HCT116 (cell line): ENCODE measurements around the gene GRIFIN. TPM values are rescaled to one million over a fixed set of nuclear protein-coding genes. Genes with fewer than 3 reads are reported as not detected.

Source experiments
- ATAC-seq: fragments of 200-7000 bp; cut with Tn5 transposase; 2 replicates; pipeline ENCODE4 v1.9.1; 2020; ENCODE audit warnings: mild to moderate bottlenecking, moderate library complexity
- BruUV-seq: library from RNA; stranded (reverse); fragments of 400-500 nt; replicated peaks from 2 replicates; lab custom pipeline; 2021; lab: Mats Ljungman, UMichigan
- CTCF ChIA-PET: fragments of 300-600 bp; sonication (Branson Sonifier 250); formaldehyde crosslinking; loops from one replicate; lab custom pipeline; 2021; ENCODE audit warnings: antibody characterized with exemption; lab: Charles Lee
- POLR2A ChIA-PET: fragments of 300-600, 350-600 bp; sonication (Branson Sonifier 250); formaldehyde crosslinking; loops from one replicate; lab custom pipeline; 2021; ENCODE audit warnings: antibody characterized with exemption; lab: Charles Lee
- RAD21 ChIA-PET, 2 experiments: fragments of 300-600 bp; sonication (Branson Sonifier 250); formaldehyde crosslinking; loops; one replicate each; lab custom pipeline; 2023; ENCODE audit warnings: low total read pairs in 2 of 2; ENCODE audit not compliant: uncharacterized antibody in 2 of 2, unreplicated experiment in 2 of 2, low non-redundant PET in 1 of 2; lab: Charles Lee
- DNase-seq: peaks from one replicate; pipeline ENCODE4 v3.0.0-alpha.2; 2010; ENCODE audit warnings: low read depth, low spot score
- H2AFZ ChIP-seq: fragments of 200-600 bp; shearing (Covaris generic), sonication (generic); 2 replicates; pipeline ENCODE4 v1.6.1; 2017; ENCODE audit warnings: low read depth, mixed run types, mixed read lengths, antibody characterized with exemption, low read length; ENCODE audit not compliant: poor library complexity, severe bottlenecking
- H3K27ac ChIP-seq: 2 replicates; pipeline ENCODE4 v1.5.1; 2012; ENCODE audit warnings: low read depth, low read length
- H3K27me3 ChIP-seq: fragments of 200-600 bp; sonication (generic); 2 replicates; pipeline ENCODE4 v1.6.1; 2016; ENCODE audit warnings: mixed run types, low read length, mixed read lengths; ENCODE audit not compliant: insufficient read depth
- H3K36me3 ChIP-seq, 2 experiments: fragments of 200-500 bp in 1 of 2; fragments of 200-600 bp in 1 of 2; sonication (Bioruptor generic) in 1 of 2; sonication (generic) in 1 of 2; 2 replicates each; pipeline versions ENCODE4 v1.5.1 to v1.6.1; 2014 to 2016; ENCODE audit warnings: low read length in 2 of 2, inconsistent platforms in 1 of 2, mixed read lengths in 1 of 2, mixed run types in 1 of 2; ENCODE audit not compliant: insufficient read depth in 2 of 2, control insufficient read depth in 1 of 2
- H3K4me1 ChIP-seq, 2 experiments: fragments of 200-600 bp in 1 of 2; sonication (generic) in 1 of 2; 2 replicates each; pipeline versions ENCODE4 v1.5.1 to v1.6.1; 2012 to 2017; ENCODE audit warnings: low read length in 2 of 2, inconsistent platforms in 1 of 2, mild to moderate bottlenecking in 1 of 2, mixed read lengths in 1 of 2, mixed run types in 1 of 2, moderate library complexity in 1 of 2; ENCODE audit not compliant: insufficient read depth in 2 of 2, control insufficient read depth in 1 of 2
- H3K4me2 ChIP-seq: fragments of 200-600 bp; sonication (generic); 2 replicates; pipeline ENCODE4 v1.6.1; 2017; ENCODE audit warnings: mixed run types, low read length, mixed read lengths
- H3K4me3 ChIP-seq, 2 experiments: fragments of 200-600 bp in 1 of 2; sonication (generic) in 1 of 2; replicated peaks in 1 of 2; 2 replicates each; pipeline ENCODE4 v1.5.1; 2011 to 2016; ENCODE audit warnings: low read length in 2 of 2, control low read depth in 1 of 2, low read depth in 1 of 2, mild to moderate bottlenecking in 1 of 2, mixed read lengths in 1 of 2, mixed run types in 1 of 2
- H3K79me2 ChIP-seq: fragments of 200-600 bp; sonication (generic); 2 replicates; pipeline ENCODE4 v1.6.1; 2017; ENCODE audit warnings: mild to moderate bottlenecking, mixed run types, low read length, moderate library complexity, mixed read lengths; ENCODE audit not compliant: insufficient read depth
- H3K9ac ChIP-seq: fragments of 200-600 bp; sonication (generic); 2 replicates; pipeline ENCODE4 v1.6.1; 2016; ENCODE audit warnings: low read length, mixed read lengths
- H3K9me2 ChIP-seq: fragments of 200-600 bp; sonication (generic), shearing (Covaris generic); 2 replicates; pipeline ENCODE4 v1.6.1; 2017; ENCODE audit warnings: mixed run types, mild to moderate bottlenecking, moderate library complexity; ENCODE audit not compliant: insufficient read depth
- H3K9me3 ChIP-seq, 2 experiments: fragments of 200-500 bp in 1 of 2; fragments of 200-600 bp in 1 of 2; sonication (Bioruptor generic) in 1 of 2; sonication (generic) in 1 of 2; 2 replicates each; pipeline ENCODE4 v1.6.1; 2014 to 2017; ENCODE audit warnings: low read length in 2 of 2, mixed read lengths in 2 of 2, inconsistent platforms in 1 of 2, low read depth in 1 of 2, mild to moderate bottlenecking in 1 of 2, mixed run types in 1 of 2, moderate library complexity in 1 of 2; ENCODE audit not compliant: control insufficient read depth in 1 of 2, insufficient read depth in 1 of 2
- H4K20me1 ChIP-seq: fragments of 200-600 bp; sonication (generic), shearing (Covaris generic); 2 replicates; pipeline ENCODE4 v1.6.1; 2017; ENCODE audit warnings: mixed run types, mild to moderate bottlenecking, moderate library complexity; ENCODE audit not compliant: insufficient read depth
- CBX3 ChIP-seq: IDR thresholded peaks from 2 replicates; pipeline ENCODE4 v1.6.1; 2012; ENCODE audit warnings: low read depth
- CEBPB ChIP-seq: IDR thresholded peaks from 2 replicates; pipeline ENCODE4 v1.6.1; 2012; ENCODE audit warnings: low read depth
- EGR1 ChIP-seq: IDR thresholded peaks from 2 replicates; pipeline ENCODE4 v1.6.1; 2012; ENCODE audit warnings: low read depth
- ELF1 ChIP-seq: IDR thresholded peaks from 2 replicates; pipeline ENCODE4 v1.6.1; 2012; ENCODE audit warnings: low read depth, borderline replicate concordance
- EZH2 ChIP-seq: fragments of 200-600 bp; sonication (generic); IDR thresholded peaks from 2 replicates; pipeline ENCODE4 v1.6.1; 2017; ENCODE audit warnings: antibody characterized with exemption, mixed run types
- EZH2phosphoT487 ChIP-seq: fragments of 200-600 bp; IDR thresholded peaks from 2 replicates; pipeline ENCODE4 v1.6.1; 2018; ENCODE audit warnings: antibody characterized with exemption, borderline replicate concordance
- FOSL1 ChIP-seq: IDR thresholded peaks from 2 replicates; pipeline ENCODE4 v1.6.1; 2012; ENCODE audit warnings: low read depth
- JUND ChIP-seq: IDR thresholded peaks from 2 replicates; pipeline ENCODE4 v1.6.1; 2012
- POLR2A ChIP-seq: IDR thresholded peaks from 2 replicates; pipeline ENCODE4 v1.7.0; 2011; ENCODE audit warnings: borderline replicate concordance; ENCODE audit not compliant: insufficient read depth, insufficient read length; ENCODE audit errors: extremely low read depth
- POLR2AphosphoS5 ChIP-seq: IDR thresholded peaks from 2 replicates; pipeline ENCODE4 v1.6.1; 2011; ENCODE audit warnings: mild to moderate bottlenecking, low read depth, low read length, moderate library complexity
- RAD21 ChIP-seq: IDR thresholded peaks from 2 replicates; pipeline ENCODE4 v1.6.1; 2012; ENCODE audit warnings: low read depth, mild to moderate bottlenecking
- SIN3A ChIP-seq: IDR thresholded peaks from 2 replicates; pipeline ENCODE4 v1.6.1; 2012; ENCODE audit warnings: low read depth
- SP1 ChIP-seq: IDR thresholded peaks from 2 replicates; pipeline ENCODE4 v1.6.1; 2012; ENCODE audit warnings: low read depth
- SRF ChIP-seq: IDR thresholded peaks from 2 replicates; pipeline ENCODE4 v1.6.1; 2012; ENCODE audit warnings: low read depth
- ZNF274 ChIP-seq: fragments of 200-500 bp; sonication (Bioruptor generic); IDR thresholded peaks from 2 replicates; pipeline ENCODE4 v1.6.1; 2014; ENCODE audit warnings: mild to moderate bottlenecking, low read depth, low read length, inconsistent platforms
- intact Hi-C: fragments of 100-400 bp; cut with micrococcal nuclease; formaldehyde crosslinking; loops from 2 replicates; pipeline ENCODE4 v1.10.0; 2022
- total RNA-seq: library from RNA; stranded (reverse); gene quantifications from one replicate; pipeline ENCODE4 v1.2.1, GENCODE V29; 2021; ENCODE audit not compliant: unreplicated experiment
- TF ChIP-seq, protein P1 (sequence below): IDR thresholded peaks from 2 replicates; pipeline ENCODE4 v1.6.1; 2012
- TF ChIP-seq, protein P2 (sequence below), 3 experiments: fragments of 200-600 bp in 1 of 3; sonication (generic) in 1 of 3; IDR thresholded peaks in 2 of 3; conservative IDR thresholded peaks in 1 of 3; 2 replicates each; pipeline ENCODE4 v1.5.1; 2012 to 2017; ENCODE audit warnings: low read depth in 2 of 3, low read length in 2 of 3, antibody characterized with exemption in 1 of 3, borderline replicate concordance in 1 of 3, control low read depth in 1 of 3, mild to moderate bottlenecking in 1 of 3, mixed read lengths in 1 of 3, mixed run types in 1 of 3, moderate library complexity in 1 of 3; ENCODE audit not compliant: insufficient read depth in 1 of 3
- TF ChIP-seq, protein P3 (sequence below): IDR thresholded peaks from 2 replicates; pipeline ENCODE4 v1.6.1; 2012; ENCODE audit warnings: low read depth
- TF ChIP-seq, protein P4 (sequence below): IDR thresholded peaks from 2 replicates; pipeline ENCODE4 v1.6.1; 2012

Gene GRIFIN
- total RNA-seq, 1 experiment from 2014 or later: not detected

DNA sequence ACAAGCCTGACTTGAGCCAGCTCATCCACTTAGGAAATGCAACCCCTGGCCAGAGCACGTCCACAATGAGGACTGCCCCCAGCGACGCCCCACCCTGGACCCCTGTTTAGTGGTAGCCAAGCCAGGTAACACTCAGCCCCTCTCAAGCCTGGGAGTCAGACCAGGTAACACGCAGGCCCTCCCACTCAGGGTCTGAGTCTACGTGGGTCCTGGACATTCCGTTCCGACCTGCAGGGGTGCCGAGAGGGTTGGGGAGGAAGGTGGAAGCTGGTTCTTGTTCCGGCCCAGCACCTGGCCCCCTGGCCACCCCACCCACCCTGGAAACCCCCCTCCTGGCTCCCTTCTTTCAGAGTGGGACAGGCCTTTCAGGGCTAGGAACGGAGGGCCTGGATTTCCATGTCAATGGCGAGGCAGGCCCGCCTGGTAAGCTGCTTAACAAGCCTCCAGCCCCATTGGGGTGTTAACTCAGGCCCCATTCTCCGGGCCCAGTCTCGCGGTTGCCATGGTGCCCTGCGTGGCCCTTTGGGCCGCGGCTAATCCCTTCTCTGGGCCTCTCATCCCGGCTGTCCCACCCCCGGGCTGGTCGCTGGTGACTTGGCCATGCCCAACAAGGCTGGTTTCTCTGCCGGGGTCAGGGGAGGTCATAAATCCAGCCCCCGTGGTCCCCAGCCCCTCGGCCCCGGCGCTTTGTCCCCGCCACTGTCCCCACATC, 23.7 kb upstream of the GRIFIN start:
- Histone ChIP-seq H3K9me2 (no peaks in the 10 kb centered on the region), H3K9ac (no peak overlapping the region), H2AFZ (no peak overlapping the region), H3K36me3 (no peaks in the 10 kb centered on the region), H3K27ac (no peak overlapping the region), H3K9me3 (no peaks in the 10 kb centered on the region), H3K4me2 (no peak overlapping the region), H4K20me1 (no peaks in the 10 kb centered on the region), H3K4me1 (no peaks in the 10 kb centered on the region), H3K4me3 (no peak overlapping the region), H3K27me3 (no peaks in the 10 kb centered on the region), H3K79me2 (no peaks in the 10 kb centered on the region)
- RAD21 ChIA-PET: no interaction called here
- TF ChIP-seq, protein P1, sequence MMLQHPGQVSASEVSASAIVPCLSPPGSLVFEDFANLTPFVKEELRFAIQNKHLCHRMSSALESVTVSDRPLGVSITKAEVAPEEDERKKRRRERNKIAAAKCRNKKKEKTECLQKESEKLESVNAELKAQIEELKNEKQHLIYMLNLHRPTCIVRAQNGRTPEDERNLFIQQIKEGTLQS: no peak
- TF ChIP-seq JUND: no peak
- TF ChIP-seq ZNF274: no peak
- TF ChIP-seq, protein P2, sequence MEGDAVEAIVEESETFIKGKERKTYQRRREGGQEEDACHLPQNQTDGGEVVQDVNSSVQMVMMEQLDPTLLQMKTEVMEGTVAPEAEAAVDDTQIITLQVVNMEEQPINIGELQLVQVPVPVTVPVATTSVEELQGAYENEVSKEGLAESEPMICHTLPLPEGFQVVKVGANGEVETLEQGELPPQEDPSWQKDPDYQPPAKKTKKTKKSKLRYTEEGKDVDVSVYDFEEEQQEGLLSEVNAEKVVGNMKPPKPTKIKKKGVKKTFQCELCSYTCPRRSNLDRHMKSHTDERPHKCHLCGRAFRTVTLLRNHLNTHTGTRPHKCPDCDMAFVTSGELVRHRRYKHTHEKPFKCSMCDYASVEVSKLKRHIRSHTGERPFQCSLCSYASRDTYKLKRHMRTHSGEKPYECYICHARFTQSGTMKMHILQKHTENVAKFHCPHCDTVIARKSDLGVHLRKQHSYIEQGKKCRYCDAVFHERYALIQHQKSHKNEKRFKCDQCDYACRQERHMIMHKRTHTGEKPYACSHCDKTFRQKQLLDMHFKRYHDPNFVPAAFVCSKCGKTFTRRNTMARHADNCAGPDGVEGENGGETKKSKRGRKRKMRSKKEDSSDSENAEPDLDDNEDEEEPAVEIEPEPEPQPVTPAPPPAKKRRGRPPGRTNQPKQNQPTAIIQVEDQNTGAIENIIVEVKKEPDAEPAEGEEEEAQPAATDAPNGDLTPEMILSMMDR (IDR thresholded peaks at IDR 0.05 in 2 of 3, conservative IDR thresholded peaks at IDR 0.05 in 1 of 3; ENCODE audit: borderline replicate concordance in 1 of 3, insufficient read depth in 1 of 3, low read depth in 2 of 3, low read length in 2 of 3): no peak
- TF ChIP-seq SRF: no peak
- TF ChIP-seq POLR2A: no peak
- no peak for TF ChIP-seq RAD21
- TF ChIP-seq EGR1: no peak
- TF ChIP-seq EZH2: no peak
- TF ChIP-seq SIN3A: no peak
- TF ChIP-seq CEBPB: no peak
- TF ChIP-seq, protein P3, sequence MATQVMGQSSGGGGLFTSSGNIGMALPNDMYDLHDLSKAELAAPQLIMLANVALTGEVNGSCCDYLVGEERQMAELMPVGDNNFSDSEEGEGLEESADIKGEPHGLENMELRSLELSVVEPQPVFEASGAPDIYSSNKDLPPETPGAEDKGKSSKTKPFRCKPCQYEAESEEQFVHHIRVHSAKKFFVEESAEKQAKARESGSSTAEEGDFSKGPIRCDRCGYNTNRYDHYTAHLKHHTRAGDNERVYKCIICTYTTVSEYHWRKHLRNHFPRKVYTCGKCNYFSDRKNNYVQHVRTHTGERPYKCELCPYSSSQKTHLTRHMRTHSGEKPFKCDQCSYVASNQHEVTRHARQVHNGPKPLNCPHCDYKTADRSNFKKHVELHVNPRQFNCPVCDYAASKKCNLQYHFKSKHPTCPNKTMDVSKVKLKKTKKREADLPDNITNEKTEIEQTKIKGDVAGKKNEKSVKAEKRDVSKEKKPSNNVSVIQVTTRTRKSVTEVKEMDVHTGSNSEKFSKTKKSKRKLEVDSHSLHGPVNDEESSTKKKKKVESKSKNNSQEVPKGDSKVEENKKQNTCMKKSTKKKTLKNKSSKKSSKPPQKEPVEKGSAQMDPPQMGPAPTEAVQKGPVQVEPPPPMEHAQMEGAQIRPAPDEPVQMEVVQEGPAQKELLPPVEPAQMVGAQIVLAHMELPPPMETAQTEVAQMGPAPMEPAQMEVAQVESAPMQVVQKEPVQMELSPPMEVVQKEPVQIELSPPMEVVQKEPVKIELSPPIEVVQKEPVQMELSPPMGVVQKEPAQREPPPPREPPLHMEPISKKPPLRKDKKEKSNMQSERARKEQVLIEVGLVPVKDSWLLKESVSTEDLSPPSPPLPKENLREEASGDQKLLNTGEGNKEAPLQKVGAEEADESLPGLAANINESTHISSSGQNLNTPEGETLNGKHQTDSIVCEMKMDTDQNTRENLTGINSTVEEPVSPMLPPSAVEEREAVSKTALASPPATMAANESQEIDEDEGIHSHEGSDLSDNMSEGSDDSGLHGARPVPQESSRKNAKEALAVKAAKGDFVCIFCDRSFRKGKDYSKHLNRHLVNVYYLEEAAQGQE: no peak
- no peak for TF ChIP-seq POLR2AphosphoS5
- no peak for TF ChIP-seq CBX3
- TF ChIP-seq SP1: no peak
- TF ChIP-seq EZH2phosphoT487: no peak
- no peak for TF ChIP-seq ELF1
- no peak for TF ChIP-seq FOSL1
- TF ChIP-seq, protein P4, sequence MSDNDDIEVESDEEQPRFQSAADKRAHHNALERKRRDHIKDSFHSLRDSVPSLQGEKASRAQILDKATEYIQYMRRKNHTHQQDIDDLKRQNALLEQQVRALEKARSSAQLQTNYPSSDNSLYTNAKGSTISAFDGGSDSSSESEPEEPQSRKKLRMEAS: no peak
- CTCF ChIA-PET: no interaction called here
- POLR2A ChIA-PET: no interaction called here
- DNase-seq (no peak), ATAC-seq (no peak)
- BruUV-seq: no TSS peak
- intact Hi-C loops: no loop called here
